ENCODE results near the gene PRR12.

PRR12 gene, protein sequence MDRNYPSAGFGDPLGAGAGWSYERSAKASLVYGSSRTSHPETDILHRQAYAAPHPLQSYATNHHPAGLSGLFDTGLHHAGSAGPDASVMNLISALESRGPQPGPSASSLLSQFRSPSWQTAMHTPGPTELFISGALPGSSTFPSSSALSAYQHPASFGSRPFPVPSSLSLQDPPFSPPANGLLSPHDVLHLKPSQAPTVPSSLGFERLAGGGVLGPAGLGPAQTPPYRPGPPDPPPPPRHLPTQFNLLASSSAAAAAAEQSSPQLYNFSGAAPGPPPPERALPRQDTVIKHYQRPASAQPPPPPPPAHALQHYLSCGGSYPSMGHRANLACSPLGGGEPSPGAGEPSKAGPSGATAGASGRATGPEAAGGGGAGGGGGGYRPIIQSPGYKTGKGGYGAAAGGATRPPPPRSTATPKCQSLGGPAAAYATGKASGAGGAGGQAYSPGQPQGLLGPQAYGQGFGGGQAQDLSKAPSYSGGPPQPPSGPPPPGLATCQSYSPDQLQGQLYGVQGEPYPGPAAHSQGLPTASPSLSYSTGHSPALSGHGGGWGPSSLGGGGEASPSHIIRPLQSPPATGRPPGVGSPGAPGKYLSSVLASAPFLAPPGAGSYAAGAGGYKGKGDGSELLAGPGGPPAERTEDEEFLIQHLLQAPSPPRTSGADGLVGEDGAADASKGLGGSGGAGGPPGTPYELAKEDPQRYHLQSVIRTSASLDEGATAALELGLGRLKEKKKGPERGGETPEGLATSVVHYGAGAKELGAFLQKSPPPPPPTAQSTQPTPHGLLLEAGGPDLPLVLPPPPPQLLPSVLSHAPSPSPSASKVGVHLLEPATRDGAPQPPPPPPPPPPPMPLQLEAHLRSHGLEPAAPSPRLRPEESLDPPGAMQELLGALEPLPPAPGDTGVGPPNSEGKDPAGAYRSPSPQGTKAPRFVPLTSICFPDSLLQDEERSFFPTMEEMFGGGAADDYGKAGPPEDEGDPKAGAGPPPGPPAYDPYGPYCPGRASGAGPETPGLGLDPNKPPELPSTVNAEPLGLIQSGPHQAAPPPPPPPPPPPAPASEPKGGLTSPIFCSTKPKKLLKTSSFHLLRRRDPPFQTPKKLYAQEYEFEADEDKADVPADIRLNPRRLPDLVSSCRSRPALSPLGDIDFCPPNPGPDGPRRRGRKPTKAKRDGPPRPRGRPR (N-terminal part only)

DNA sequence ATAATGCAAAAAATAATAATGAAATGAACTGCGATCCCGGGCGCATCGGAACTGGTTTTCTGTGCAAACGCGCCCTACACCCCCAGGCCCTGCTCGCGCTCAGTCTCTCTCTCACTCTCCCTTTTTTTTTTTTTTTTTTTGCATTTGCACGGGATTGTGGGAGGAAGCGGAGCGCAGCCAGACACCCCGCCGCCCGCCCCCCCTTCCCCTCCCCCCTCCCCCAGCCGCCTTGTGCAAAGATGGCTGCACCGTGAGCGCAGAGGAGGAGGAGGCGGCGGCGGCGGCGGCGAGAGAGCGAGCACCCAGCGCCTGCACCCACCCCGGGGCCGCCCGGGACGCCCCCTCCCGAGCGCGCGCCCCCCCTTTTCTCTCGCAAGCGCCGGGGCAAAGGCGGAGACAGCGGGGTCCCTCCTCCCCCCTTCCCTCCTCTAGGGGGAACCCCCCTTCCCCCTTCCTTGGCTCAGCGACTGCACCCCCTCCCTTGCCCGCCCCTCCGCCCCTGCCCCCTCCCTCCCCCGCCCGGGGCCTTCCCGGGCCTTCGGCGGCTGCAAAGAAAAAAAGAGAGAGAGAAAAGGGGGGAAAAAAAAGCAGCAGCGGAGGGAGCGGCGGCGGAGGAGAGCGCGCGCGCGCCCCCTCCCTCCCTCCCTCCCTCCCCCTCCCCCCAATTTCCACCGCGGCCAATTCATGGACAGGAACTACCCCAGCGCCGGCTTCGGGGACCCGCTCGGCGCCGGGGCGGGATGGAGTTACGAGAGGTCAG lies at the start of gene PRR12:
Gene PRR12, plus strand, starts transcription at position 212 of the 760 bp plus-strand sequence. Its CDS starts 473 bp downstream, at position 685.
- DNase-seq (ENCODE audit: low spot score): no peak

DNA sequence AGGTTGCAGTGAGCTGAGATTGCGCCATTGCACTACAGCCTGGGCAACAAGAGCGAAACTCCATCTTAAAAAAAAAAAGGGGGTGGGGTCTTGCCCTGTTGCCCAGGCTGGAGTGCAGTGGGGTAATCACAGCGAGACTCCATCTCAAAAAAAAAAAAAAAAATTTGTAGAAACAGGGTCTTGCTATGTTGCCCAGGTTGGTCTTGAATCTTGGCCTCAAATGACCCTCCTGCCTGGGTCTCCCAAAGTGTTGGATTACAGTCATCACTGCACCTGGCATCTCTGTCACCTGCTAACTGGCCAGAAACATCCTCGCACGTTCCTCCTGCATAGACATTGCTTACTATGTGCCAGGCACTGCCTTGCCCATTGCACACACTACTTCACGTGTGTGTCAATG lies 49.1 kb upstream of the PRR12 start:
- DNase-seq (ENCODE audit: low spot score): no peak

DNA sequence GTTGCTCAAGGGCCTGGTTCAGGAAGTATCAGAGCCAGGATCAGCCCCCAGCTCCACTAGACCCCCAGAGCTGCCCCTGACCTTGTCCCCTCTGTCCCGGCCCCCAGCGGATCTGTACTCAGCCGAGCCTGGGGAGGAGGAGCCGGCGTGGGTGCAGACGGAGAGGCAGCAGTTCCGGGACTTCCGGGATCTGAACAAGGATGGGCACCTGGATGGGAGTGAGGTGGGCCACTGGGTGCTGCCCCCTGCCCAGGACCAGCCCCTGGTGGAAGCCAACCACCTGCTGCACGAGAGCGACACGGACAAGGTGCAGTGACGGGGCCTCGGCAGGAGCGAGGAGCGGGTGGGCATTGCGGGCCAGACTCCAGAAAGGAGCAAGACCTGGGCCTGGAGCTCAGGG lies 48.5 kb upstream of the PRR12 start:
- no peak for DNase-seq (ENCODE audit: low spot score)

DNA sequence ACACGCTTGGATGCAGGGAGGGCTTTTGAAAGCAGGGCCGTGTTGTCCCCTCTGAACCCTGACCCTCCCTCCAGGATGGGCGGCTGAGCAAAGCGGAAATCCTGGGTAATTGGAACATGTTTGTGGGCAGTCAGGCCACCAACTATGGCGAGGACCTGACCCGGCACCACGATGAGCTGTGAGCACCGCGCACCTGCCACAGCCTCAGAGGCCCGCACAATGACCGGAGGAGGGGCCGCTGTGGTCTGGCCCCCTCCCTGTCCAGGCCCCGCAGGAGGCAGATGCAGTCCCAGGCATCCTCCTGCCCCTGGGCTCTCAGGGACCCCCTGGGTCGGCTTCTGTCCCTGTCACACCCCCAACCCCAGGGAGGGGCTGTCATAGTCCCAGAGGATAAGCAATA lies 48.0 kb upstream of the PRR12 start:
- no peak for DNase-seq (ENCODE audit: low spot score)

DNA sequence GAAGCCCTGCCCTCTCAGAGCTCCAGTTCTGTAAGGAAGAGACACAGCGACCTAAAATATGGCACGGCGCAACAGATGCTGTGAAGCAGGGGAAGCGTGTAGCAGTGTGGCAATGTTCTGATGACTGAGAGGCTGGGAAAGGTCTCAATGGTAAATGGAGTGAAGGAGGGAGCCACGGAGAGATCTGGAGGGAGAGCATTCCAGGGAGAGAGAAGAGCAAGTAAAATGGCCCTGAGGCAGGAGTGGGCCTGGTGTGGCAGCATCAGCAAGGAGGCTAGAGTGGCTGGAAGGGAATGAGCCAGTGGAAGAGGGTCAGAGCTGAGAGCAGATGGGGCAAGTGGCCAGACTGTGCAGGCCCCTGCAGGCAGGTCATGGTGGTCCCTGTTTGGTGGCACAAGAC lies 46.8 kb upstream of the PRR12 start:
- no peak for DNase-seq (ENCODE audit: low spot score)

DNA sequence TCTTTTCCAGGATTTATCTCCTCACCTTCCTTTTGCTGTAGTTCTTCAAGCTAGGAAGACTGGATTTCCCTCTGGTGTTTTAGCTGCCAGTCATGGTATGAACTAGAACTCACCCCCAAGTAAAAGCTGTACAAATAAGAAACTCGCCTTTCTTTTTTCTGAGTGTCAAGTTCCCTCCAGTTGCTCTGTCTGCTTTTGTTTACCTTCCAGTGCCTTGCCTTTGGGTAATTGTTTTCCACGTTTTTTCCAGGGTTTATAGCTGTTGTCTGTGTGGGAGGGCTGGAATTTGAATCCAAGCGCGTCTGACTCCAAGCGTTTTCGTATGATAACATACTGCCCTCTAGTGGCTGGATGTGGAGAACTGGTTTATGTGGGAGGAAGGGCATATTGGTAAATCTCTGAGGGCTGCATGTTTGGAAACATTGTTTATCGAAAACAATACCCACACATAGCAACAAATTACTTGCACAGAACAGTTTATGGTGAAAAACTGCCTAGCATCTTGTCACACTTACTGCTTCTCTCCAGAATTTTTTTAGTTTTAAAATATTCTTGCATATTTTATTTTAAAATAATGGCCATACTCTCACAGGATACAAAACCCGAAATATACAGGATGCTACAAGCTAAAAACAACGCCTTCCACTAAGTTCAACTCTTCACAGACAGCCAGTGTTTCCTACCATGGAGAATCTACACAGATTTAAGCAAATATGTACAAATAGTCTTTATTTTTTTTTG lies 44.0 kb upstream of the PRR12 start:
- peak; percentile 90 for DNase-seq (ENCODE audit: low spot score)

DNA sequence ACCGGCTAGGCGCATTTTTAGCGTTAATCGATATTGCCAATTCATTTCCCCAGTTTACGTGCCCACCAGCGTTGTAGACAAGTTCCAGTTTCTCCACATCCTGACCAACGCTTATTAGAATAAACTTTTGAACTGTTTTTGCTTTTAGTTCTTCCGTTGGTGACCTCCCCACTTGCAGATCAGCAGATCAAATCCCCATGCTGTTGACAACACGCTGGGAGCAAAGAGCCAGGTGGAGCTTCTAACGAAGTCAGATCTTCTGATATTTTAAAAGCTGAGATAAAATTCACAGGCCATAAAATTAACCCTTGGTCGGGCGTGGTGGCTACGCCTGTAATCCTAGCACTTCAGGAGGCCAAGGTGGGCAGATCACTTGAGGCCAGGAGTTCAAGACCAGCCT lies 41.9 kb upstream of the PRR12 start:
- DNase-seq (ENCODE audit: low spot score): no peak

DNA sequence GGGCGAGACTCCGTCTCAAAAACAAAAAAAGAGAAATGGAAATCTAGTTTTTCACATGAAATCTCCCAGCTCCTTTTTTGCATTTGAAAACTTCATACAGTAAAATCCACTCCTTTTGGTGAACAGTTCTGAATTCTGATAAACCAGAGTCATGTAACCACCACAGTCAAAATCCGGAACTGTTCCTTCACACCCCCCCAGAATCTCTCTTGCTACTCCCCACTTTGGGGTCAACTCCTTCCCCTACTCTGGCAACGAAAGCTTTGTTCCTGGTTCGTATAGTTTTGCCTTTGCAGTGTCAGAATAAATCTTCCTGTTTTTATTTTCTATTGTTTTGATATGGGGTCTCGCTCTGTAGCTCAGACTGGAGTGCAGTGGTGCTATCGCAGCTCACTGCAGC lies 39.5 kb upstream of the PRR12 start:
- DNase-seq (ENCODE audit: low spot score): no peak

DNA sequence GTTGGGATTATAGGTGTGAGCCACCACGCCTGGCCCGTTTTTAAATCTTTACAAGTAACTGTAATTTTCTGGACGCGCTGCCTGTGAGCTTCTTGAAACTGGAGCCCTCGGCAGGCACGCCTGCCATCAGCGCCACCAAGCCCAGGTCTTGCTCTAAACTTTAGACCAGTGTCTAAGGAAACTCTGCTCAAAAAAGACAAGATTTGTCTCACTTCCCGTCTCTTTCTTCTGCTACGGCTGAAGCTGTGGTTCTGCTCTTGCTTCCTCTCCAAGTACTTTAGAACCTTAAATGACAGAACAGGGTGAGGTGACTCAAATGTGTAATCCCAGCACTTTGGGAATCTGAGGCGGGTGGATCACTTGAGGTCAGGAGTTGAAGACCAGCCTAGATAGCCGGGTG lies 38.2 kb upstream of the PRR12 start:
- no peak for DNase-seq (ENCODE audit: low spot score)

DNA sequence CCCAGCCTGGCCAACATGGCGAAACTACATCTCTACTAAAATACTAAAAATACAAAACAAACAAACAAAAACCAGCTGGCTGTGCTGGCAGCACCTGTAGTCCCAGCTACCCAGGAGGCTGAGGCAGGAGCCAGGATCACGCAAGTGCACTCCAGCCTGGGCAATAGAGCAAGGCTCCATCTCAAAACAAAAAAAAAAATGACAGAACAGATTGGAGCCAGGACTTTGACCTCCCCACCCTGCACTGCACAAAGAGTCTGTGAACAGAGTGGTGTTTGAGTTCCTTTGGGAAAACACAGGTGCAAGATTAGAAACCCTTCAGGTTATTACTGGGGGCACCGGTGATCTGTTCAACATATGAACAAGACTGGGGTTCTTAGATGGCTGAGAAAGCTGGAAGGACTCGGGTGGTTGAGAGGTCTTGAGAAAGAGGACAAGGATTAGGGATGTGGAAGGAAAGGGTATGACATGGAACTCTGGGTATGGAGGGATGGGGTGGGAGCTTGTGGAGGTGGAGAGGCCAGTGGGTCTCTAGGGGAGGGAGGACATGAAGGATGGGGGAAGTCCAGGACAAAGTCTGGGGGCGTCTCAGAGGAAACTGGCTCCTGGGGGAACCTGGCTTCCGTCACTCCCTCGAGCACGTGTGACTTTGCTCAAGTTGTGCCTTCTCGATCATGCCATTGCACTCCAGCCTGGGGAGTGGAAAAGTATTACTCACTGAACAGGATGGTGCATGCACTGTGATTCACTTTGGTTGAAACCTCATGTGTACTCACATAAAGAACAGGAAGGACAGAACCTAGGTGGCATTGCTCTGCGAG lies 37.3 kb upstream of the PRR12 start:
- DNase-seq (ENCODE audit: low spot score): peak; percentile 91

DNA sequence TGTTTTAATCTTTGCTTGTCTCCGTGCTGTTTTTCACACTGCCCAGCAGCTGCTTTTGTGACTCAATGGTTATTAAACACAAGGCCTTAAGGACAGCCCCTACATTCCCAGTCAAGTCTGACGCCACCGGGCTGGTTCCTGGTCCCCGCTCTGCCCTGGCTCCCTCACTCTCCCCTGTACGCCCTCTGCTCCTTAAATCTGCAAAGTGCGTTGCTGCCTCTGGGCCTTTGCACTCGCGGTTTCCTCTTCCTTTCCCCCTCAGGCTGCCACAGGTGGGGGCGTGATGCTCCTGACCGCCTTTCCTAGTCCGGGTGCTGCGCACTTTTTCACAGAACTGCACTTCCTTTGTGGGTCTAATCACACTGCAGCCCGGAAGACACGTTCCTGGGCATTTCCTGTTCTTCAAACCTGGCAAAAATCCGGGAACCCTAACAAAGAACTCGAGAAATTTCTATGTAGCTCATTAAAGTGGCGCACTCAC lies 36.2 kb upstream of the PRR12 start:
- peak; percentile 92 for DNase-seq (ENCODE audit: low spot score)

DNA sequence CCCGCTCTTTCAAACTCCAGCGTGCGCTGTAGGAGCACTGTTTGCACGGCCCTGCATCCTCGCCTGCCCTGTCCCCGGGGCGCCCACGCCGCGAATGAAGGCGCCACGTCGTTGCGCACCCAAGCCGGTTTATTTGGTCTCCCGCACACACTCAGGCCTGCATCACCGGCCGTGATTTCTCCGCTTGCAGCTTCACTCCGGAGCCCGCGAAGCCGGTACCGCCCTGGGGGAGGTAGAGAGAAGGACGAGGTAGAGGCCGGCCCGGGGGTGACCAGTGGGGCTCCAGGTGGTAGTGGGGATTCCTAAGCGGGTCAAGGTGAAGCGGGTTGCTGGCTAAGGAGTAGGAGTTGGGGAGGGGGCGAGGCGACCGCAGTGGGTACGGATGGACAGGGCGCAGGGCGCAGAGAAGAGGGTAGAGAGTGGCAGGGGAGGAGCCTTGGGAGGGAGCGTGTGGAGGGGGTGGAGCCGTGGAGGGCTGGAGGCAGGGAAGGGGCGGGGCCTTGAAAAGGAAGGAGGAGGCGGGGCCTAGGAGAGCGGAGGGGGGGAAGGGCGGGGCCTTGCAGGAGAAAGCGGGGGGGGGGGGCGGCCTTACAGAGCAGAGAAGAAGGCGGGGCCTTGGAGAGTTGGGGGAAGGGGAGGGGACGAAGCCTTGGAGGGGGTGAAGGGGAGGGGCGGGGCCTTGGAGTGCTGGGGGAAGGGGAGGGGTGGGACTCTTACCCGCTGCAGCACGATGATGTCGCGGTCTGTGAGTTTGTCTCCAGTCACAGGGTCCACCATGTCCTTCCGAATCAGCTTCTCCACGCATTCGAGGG lies 35.2 kb upstream of the PRR12 start:
- no peak for DNase-seq (ENCODE audit: low spot score)

DNA sequence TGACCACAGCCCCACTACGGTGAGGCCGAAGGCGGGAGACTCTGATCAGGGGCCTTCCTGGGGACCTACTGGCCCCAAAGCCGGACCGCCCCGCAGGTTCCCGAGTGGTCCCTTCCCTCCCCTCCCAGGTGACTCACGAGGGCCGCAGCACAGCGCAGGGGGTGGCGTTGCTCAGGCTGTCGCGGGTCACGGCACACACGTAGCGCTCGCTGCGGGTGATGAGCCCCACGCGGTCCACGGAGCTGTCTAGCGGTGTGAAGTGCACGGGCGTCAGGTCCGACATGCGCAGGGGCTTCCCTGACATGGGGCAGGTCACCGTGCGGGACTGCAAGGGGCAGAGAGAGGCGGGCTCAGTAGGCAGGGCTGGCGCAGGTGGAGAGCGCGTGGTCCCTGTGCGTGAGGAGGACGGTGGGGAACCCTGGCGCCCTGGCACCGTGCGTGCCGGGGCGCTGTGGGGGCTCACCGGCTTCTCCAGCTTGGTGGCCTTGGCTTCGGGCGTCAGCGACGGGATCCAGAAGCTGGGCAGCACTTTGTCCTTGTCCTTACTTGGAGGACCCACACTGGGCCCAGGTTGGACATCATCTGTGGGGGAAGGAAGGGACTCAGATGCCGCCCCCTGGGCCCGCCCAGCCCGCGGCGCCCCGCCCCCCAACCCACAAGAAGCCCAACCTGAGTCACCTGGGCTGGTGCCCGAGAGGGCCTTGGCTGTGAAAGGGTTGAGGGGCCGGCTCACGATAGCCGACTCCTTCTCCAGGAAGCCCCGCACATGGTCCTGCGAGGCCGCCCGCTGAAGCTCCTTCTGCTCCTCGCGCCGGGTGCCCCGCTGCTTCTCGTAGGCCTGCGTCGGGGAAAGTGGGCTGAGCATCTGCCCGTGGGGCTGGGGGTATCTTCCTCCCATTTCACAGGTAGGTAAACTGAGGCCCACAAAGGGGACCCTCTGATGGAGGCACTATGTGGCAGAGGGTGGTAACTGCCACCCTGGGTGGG lies 34.3 kb upstream of the PRR12 start:
- DNase-seq (ENCODE audit: low spot score): no peak

DNA sequence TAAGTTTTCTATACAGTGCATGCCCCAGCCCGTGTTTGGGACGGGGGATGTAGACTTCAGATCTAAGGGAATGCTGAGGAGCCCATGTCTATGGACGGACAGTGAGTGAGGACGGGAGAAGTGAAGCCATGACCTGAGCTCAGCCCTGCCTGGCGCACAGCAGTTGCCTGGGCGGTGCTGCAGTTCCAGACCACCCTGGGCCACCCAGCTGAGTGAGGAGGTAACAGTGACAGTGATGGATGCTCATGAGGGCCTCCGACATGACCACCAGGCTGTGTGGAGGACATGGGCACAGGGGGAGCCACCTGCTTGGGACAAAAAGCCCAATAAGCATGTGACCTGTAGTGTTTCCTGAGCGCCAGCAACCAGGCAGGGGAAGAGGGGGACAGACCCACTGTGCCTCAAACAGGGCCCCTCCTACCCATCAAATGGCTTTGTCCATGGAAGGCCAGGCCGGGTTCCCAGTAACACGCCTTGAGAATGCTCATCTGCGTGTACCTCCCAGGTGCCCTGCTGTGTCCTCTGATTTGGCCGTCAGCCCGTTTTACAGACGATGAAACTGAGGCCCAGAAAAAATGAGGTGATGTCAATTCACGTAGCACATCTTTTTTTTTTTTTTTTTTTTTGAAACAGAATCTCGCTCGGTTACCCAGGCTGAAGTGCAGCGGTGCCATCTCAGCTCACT lies 33.2 kb upstream of the PRR12 start:
- no peak for DNase-seq (ENCODE audit: low spot score)

DNA sequence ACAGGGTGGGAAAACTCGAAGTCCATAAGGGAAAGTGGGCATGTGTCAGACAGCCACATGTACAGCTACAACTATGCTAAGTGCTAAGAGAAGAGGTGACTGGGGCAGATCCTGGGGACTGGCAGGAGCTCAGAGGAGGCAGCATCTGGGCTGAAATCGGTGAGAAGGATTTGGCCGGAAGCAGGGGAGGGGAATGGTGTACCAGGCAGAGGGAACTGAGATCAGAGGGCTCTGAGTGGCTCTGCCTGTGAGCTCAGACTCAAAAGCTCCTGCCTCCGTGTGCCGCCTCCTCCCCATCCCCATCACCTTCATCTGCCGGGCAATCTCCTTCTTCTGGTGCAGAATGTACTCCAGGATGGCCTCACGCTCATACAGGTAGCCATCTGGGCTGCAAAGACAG lies 32.4 kb upstream of the PRR12 start:
- no peak for DNase-seq (ENCODE audit: low spot score)

DNA sequence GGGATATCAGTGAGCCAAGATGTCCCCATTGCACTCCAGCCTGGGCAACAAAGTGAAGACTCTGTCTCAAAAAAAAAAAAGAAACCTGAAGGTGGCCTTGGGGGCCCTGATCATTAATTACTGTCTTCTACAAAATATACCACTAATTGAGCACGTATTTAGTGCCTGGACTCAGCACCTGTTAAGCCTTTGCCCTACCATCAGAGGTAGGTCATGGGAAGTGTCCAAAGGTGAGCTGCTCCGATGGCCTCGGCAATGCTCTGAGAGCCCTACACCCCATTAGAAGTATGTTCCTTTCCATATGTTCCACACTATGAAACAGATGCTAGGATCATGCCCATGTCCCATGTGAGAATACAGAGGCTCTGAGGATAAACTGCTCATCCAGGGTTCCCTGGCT lies 31.5 kb upstream of the PRR12 start:
- DNase-seq (ENCODE audit: low spot score): no peak

DNA sequence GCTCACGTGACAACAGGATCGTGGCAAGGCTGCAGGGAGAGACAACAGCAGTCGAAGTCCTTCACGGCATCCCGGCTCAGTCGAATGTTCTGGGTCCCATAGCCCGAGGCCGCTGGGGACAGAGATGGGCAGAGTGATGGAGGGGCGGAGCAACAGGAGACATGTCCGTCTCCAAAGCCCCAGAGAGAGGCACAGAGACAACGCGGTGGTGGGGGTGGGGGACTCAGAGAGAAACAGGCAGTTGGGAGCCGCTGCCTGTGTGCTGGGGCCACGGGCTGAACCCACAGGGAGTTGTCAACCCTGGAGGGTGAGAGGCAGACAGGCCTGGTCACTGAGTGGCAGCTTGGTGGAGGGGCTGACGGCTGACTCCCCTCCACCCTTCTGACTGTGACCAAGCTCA lies 31.1 kb upstream of the PRR12 start:
- no peak for DNase-seq (ENCODE audit: low spot score)

Measured in kidney capillary endothelial cell (primary cell).